Body of pancreas (tissue), 4 donors: ENCODE measurements around the gene MED8. TPM values are rescaled to one million over a fixed set of nuclear protein-coding genes. Genes with fewer than 3 reads are reported as not detected.
A peak's percentile ranks its signal among the peaks of the same experiment; 100 is the strongest.

Experiments used
- ATAC-seq: fragments of 150-250 bp; one replicate; pipeline ENCODE4 v1.9.1; 2016
- DNase-seq, 4 donors: peaks; one replicate each; pipeline ENCODE4 v3.0.0-alpha.2; 2019
- H3K27ac ChIP-seq, 4 donors: fragments of 200-600 bp; sonication (generic); 1 replicate in 3 of 4; 2 replicates in 1 of 4; pipeline versions ENCODE4 v1.5.1 to v1.6.1; 2016 to 2019; ENCODE audit warnings: mild to moderate bottlenecking in 1 of 4, mixed read lengths in 1 of 4, moderate library complexity in 1 of 4
- H3K27me3 ChIP-seq, 2 donors: fragments of 200-600 bp; sonication (generic); one replicate each; pipeline ENCODE4 v1.6.0; 2016; ENCODE audit warnings: mild to moderate bottlenecking in 1 of 2
- H3K36me3 ChIP-seq, 2 donors: fragments of 200-600 bp; sonication (generic); replicated peaks in 1 of 2; 2 replicates each; pipeline ENCODE4 v1.5.1; 2016; ENCODE audit warnings: low read depth in 2 of 2; ENCODE audit not compliant: insufficient read depth in 1 of 2
- H3K4me1 ChIP-seq: fragments of 200-600 bp; sonication (generic); one replicate; pipeline ENCODE4 v1.6.0; 2016
- H3K4me3 ChIP-seq, 2 donors: fragments of 200-600 bp; sonication (generic); 1 replicate in 1 of 2; 2 replicates in 1 of 2; pipeline ENCODE4 v1.5.1; 2016 to 2019
- H3K9me3 ChIP-seq, 3 donors: fragments of 200-600 bp; sonication (generic); 1 replicate in 2 of 3; 2 replicates in 1 of 3; pipeline ENCODE4 v1.5.1; 2016
- CTCF ChIP-seq, 7 experiments: fragments of 450-650 bp in 4 of 7; fragments of 200-600 bp in 3 of 7; sonication (generic) in 3 of 7; IDR thresholded peaks; one replicate each; pipeline ENCODE4 v1.5.1; 2016 to 2019; ENCODE audit warnings: antibody characterized with exemption in 7 of 7
- POLR2A ChIP-seq, 3 donors: fragments of 450-650 bp; IDR thresholded peaks; one replicate each; pipeline ENCODE4 v1.6.1; 2016; ENCODE audit warnings: antibody characterized with exemption in 3 of 3, mild to moderate bottlenecking in 2 of 3
- WGBS, 2 donors: methylation state at CpG; one replicate each; pipeline ENCODE4 v1.1.5; 2017; 5-methylcytosine and 5-hydroxymethylcytosine counted together
- intact Hi-C: fragments of 100-400 bp; cut with DNase I; formaldehyde crosslinking; loops from one replicate; pipeline ENCODE4 v1.15.1; 2023
- total RNA-seq, 2 donors: library from RNA; depleted of rRNA; stranded (reverse); fragments of >200 nt; gene quantifications; one replicate each; pipeline ENCODE4 v1.1.0, GENCODE V29; 2016

Gene MED8
- total RNA-seq, 2 donors from 2014 or later: 19.4 to 22.1 TPM

- TF ChIP-seq POLR2A (IDR thresholded peaks at IDR 0.05): no peak
- intact Hi-C loops: loop anchor here (10.0 kb wide), 1 partner anchor 131 kb away; no protein-coding TSS in a partner anchor
- Histone ChIP-seq H3K27me3 (no peaks in the 10 kb centered on the region), H3K4me1 (peaks cover 28% of the 10 kb centered on the region), H3K27ac (peak overlapping the region in 1 of 4 donors; percentile 88), H3K36me3 (peaks cover 0 to 18% of the 10 kb centered on the region in 2 donors), H3K4me3 (no peak overlapping the region), H3K9me3 (no peaks in the 10 kb centered on the region)
- WGBS, 2 donors: 87 to 90% methylated on average over 2 of the region's 2 CpGs
- DNase-seq (no peak), ATAC-seq (no peak)
Measured at GRCh38 chr1:43365678-43366077, 23.9 kb downstream of the MED8 start.

GRCh38 chr1:43363935-43364525, 25.6 kb downstream of the MED8 start:
- peaks cover 30% of the 10 kb centered on the region for H3K4me1 ChIP-seq
- intact Hi-C loops: loop anchor here (10.0 kb wide), 1 partner anchor 129 kb away; no protein-coding TSS in a partner anchor
- no peak for TF ChIP-seq CTCF (IDR thresholded peaks at IDR 0.05)
- TF ChIP-seq POLR2A (IDR thresholded peaks at IDR 0.05): no peak

GRCh38 chr1:43363283-43363934, 26.2 kb downstream of the MED8 start:
- 81 to 86% methylated on average over 9 of the region's 9 CpGs for WGBS, 2 donors
- no peak for DNase-seq
- intact Hi-C loops: loop anchor here (10.0 kb wide), 1 partner anchor 129 kb away; no protein-coding TSS in a partner anchor
- Histone ChIP-seq H3K27me3 (no peaks in the 10 kb centered on the region), H3K9me3 (no peaks in the 10 kb centered on the region), H3K27ac (no peak overlapping the region), H3K4me3 (no peak overlapping the region), H3K36me3 (peaks cover 0 to 18% of the 10 kb centered on the region in 2 donors), H3K4me1 (peaks cover 26% of the 10 kb centered on the region)
- TF ChIP-seq CTCF (IDR thresholded peaks at IDR 0.05): no peak
- no peak for TF ChIP-seq POLR2A (IDR thresholded peaks at IDR 0.05)
- ATAC-seq: no peak

More at GRCh38 chr1:43363935-43364525, 25.6 kb downstream of the MED8 start:
- peaks cover 0 to 18% of the 10 kb centered on the region in 2 donors for H3K36me3 ChIP-seq
- no peak overlapping the region for H3K27ac ChIP-seq
- H3K27me3 ChIP-seq: no peaks in the 10 kb centered on the region
- DNase-seq (no peak), ATAC-seq (no peak)
- H3K4me3 ChIP-seq: no peak overlapping the region
- H3K9me3 ChIP-seq: no peaks in the 10 kb centered on the region
- WGBS, 2 donors: 74 to 78% methylated on average over 5 of the region's 5 CpGs

- no peak for ATAC-seq
- DNase-seq: no peak
- intact Hi-C loops: loop anchor here (10.0 kb wide), 1 partner anchor 126 kb away; no protein-coding TSS in a partner anchor
- H3K36me3 ChIP-seq: peaks cover 0 to 18% of the 10 kb centered on the region in 2 donors
- H3K27me3 ChIP-seq: no peaks in the 10 kb centered on the region
- peaks cover 14% of the 10 kb centered on the region for H3K4me1 ChIP-seq
- H3K4me3 ChIP-seq: no peak overlapping the region
- H3K27ac ChIP-seq: no peak overlapping the region
- no peaks in the 10 kb centered on the region for H3K9me3 ChIP-seq
- WGBS, 2 donors: 63 to 75% methylated on average over 4 of the region's 4 CpGs
- TF ChIP-seq POLR2A (IDR thresholded peaks at IDR 0.05): no peak
- TF ChIP-seq CTCF (IDR thresholded peaks at IDR 0.05): no peak
Measured at GRCh38 chr1:43360616-43361015, 29.0 kb downstream of the MED8 start.

- Histone ChIP-seq H3K4me1 (peaks cover 13% of the 10 kb centered on the region), H3K9me3 (no peaks in the 10 kb centered on the region), H3K27me3 (no peaks in the 10 kb centered on the region), H3K27ac (no peak overlapping the region), H3K4me3 (no peak overlapping the region), H3K36me3 (peaks cover 0 to 15% of the 10 kb centered on the region in 2 donors)
- ATAC-seq: no peak
- intact Hi-C loops: loop anchor here (10.0 kb wide), 2 partner anchors 65 to 125 kb away; no protein-coding TSS in a partner anchor
- DNase-seq: no peak
- TF ChIP-seq CTCF (IDR thresholded peaks at IDR 0.05): no peak
- no peak for TF ChIP-seq POLR2A (IDR thresholded peaks at IDR 0.05)
- WGBS, 2 donors: 30 to 35% methylated on average over 8 to 11 of the region's 11 CpGs
Measured at GRCh38 chr1:43359696-43360095, 29.9 kb downstream of the MED8 start.
